Adrenal gland (tissue), 5 donors: ENCODE data around the gene SLC8A3.

Source experiments
- CTCF ChIP-seq, 6 experiments: fragments of 450-650 bp in 4 of 6; fragments of 200-600 bp in 2 of 6; sonication (generic) in 1 of 6; IDR thresholded peaks; 1 replicate in 5 of 6; 2 replicates in 1 of 6; pipeline versions ENCODE4 v1.5.1 to v1.8.0; 2016 to 2021; ENCODE audit warnings: antibody characterized with exemption in 6 of 6, mild to moderate bottlenecking in 2 of 6, moderate library complexity in 1 of 6
- POLR2A ChIP-seq, 2 donors: fragments of 450-650 bp; IDR thresholded peaks; one replicate each; pipeline ENCODE4 v1.6.1; 2017; ENCODE audit warnings: antibody characterized with exemption in 2 of 2, mild to moderate bottlenecking in 2 of 2, moderate library complexity in 1 of 2
- donor health status: DM: no; HTN: no; CAD: no.

GRCh38 chr14:70201994-70202393 is 13.2 kb upstream of the SLC8A3 start:
- TF ChIP-seq CTCF (IDR thresholded peaks at IDR 0.05) (no peak), POLR2A (IDR thresholded peaks at IDR 0.05) (no peak)
